GM21381 (cell line): ENCODE data around the gene SEMA5A.

Experiments
- ATAC-seq: cut with Tn5 transposase; IDR thresholded peaks from one replicate; pipeline ENCODE4 v1.9.1; 2021; ENCODE audit warnings: mild to moderate bottlenecking, moderate library complexity; ENCODE audit not compliant: unreplicated experiment

SEMA5A gene

DNA sequence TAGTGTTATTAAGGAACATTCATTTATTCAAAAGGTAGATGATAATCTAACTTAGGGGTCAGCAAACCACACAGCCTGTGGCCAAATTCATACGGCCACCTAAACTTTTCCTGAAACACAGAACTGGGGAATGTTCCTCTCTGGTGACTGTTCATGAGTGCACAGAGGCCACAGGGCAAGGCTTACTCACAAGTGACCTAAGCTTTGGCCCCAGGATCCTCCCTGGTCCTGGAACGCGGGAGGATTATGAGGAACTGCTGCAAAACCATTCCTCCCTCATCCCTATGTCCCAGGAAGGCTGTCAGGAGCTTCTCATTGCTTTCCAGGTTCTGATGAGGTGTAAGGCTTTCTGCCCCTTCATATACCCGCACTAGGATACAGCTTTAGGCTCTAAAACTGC, 397.6 kb downstream of the SEMA5A start:
- no peak for ATAC-seq

- ATAC-seq = no peak
Measured at GRCh38 chr5:9140711-9141110, 405.2 kb downstream of the SEMA5A start.

GRCh38 chr5:9140202-9140601, 405.7 kb downstream of the SEMA5A start:
- no peak for ATAC-seq

DNA sequence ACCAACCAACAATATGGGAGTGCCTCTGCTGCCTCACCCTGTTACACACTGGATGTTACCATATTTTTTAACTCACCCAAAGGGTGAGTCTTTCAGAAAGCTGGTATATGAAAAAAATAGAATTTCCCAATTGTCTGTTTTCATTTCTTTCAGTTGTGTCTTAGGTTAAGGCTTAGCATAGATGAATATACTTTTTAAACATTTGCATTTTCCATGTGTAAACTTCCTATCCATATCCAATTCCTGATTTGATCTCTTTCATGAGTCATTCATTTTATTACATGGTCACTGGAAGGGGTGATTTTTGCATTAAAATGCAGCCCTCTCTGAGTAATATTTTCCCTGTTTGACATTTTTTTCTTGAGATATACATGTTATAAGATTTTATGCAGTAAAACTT, 406.5 kb downstream of the SEMA5A start:
- no peak for ATAC-seq

DNA sequence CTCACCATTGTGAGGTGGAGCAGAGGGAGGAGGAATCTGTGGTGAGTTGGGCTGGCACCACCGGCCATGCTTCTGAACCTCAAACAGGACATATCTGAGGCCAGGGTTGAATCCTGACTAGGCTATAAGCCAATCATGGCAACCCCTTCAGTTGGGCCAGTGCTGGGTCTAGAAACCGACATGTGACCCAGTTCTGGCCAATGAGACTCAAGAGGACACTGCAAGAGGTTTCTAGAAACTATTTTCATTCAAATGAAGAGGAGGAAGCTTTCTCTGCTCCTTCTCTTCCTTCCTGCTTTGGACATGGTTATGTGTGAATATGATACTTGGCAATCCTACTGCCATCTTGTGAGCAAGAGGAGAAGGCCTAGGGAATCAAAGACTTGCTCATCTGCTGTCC, 417.7 kb downstream of the SEMA5A start:
- no peak for ATAC-seq

GRCh38 chr5:9126490-9126889, 419.4 kb downstream of the SEMA5A start:
- ATAC-seq = no peak

GRCh38 chr5:9125852-9126251, 420.0 kb downstream of the SEMA5A start:
- ATAC-seq = no peak

DNA sequence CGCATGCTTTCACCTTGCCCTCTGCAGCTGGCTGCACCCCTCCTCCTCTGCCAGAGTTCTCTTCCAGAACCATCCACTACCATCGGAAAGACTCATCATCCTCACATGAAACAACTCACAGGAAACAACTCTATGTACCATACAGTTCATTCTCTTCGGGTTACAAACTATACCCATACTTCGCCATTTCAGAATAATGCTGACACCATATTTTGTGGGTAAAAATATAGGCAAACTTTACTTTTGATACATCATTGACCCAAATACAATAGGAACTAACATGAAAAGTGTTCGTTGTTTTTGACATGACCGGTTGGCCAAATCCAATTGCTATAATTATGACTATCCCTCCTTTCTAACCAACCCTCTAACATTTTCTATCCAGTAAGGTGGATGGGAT, 421.0 kb downstream of the SEMA5A start:
- no peak for ATAC-seq

DNA sequence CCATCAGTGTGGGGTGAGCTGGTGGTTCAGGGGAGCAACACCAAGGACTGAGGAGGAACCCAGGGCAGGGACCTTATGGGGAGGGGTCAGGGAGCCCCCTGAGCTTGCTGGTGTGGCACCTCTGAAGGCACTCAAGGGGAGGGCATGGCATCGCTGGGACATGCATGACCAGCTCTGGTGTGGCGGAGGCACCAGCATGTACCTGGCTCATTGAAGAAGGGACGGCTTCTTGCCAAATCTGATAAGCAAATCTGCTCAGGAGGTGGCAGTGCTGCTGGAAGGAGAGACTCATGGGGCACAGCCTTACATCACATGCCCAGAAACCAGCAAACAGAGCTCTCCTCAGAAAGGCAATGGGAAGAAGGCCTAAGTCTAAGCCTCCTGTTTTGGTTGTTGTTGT, 421.8 kb downstream of the SEMA5A start:
- ATAC-seq = no peak

DNA sequence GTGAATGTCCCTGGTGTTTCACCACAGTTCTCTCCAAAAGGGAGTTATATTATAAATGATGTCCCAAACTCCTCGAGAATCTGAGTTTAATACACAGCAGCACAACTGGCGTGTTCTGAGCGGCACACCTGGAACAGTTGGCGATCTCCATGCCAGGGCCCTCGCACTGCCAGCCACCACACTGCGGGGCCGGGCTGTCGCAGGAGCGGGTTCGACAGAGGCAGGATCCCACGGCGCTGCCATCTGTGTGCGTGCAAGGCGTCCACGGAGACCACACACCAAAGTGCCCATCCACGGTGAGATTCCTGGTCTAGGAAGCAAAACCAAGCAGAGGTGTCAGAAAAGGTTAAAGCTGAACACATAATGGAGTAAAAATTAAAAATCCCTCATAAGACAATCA, 423.3 kb downstream of the SEMA5A start:
- ATAC-seq = no peak

- ATAC-seq = no peak
Measured at GRCh38 chr5:9121597-9121996, 424.3 kb downstream of the SEMA5A start.

GRCh38 chr5:9118852-9119251, 427.0 kb downstream of the SEMA5A start:
- ATAC-seq = no peak

DNA sequence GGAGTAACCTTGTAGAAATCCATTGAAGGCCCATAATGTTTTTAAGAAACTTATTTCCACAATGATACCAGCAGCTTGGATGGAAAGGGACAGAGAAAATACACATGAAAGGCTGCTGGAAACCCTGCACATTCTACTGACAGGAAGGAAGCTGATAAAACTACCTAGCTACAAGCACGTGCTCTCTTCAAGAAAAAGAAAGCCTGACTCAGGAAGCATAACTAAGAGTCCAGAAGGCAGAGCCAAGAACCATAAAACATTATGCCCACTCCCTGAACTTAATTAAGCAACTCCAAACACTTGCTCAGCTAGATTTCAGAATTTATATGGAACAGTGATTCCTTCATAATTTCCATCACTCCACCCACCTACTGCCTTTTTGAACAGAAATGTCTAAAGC, 430.8 kb downstream of the SEMA5A start:
- ATAC-seq = no peak

DNA sequence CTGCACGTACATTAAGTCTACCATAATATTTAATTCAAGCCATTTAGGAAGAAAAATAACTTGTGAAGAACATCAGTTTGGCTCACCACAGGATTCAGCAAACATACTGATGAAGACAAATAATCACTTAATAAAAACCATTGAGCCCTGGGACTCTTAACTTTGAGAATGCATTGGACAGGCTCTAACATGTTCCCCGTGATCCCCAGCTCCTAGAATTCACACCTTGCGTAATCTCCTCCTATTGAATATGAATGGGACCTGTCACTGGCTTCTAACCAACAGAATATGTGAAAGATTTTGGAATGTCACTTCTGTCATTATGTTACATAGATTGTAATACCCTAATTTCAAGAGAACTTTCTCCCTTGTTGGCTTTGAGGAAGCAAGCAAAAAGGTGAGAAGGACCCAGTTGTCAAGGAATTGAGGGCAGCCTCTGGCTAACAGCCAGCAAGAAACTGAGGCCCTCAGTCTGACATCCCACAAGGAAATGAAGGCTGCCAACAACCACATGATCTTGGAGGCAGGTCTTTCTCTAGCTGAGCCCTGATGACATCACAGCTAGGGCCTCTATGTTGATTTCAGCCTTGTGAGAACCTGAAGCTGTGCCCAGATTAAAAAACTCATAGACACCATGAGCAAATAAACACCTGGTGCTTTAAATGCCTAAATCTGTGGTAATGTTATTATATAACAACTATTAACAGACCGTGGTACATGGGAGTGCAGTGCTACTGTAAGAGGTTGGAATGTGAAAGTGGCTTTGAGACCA, 433.2 kb downstream of the SEMA5A start:
- no peak for ATAC-seq

DNA sequence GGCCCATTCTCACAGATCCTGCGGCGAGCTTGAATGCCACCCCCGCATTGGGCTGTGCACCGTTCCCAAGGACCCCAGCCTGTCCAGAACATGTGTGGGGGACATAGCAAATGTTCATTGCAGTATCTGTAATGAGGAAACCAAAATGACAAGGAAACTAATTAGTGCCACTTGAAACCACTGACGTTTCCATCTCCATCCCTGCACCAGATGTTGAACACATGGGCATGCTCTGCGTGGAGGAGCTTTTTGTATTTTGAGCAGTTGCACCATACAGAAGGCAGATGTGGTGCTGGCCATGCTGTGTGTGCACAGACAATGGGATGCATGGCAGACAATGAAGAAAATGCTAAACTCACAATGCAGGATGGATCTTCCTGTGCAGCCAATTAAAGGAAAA, 437.7 kb downstream of the SEMA5A start:
- ATAC-seq = no peak

DNA sequence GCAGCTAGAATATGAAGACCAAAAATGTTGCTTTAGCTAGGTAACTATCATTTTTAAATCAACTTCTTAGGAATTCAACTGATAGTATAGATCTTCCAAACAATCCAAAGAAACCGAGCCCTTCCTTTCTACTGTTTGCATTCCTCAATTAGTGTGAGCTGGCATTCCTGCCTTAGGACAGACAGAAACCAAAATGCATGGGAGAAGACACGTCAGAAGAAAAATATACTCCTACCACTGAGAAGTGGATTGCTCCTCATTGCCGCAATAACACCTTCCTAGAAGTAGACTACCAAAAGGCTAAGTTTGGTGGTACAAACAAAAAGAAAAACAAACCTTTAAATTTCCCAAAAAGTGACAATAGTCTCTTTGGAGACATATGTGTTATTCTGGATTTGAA, 440.0 kb downstream of the SEMA5A start:
- no peak for ATAC-seq

- ATAC-seq = no peak
Measured at GRCh38 chr5:9104571-9105339, 441.1 kb downstream of the SEMA5A start.

DNA sequence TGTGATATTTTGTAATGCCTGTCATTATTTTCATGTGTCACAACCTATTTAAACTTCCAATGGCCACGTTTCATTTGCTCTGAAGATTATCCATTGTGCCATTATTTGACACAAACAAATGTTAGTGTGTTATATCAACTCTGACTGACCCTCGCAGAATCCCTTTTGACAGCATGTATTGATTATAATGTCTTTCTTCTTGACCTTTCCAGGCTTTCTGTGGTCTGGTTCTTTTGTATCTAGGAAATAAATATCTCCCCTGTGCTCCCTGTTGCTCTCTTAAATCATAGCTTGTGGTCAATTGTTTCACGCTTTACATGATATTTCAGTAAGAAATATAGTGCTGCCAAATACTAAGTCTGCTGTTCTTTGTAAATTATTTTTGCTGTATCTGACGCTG, 442.6 kb downstream of the SEMA5A start:
- ATAC-seq = no peak

DNA sequence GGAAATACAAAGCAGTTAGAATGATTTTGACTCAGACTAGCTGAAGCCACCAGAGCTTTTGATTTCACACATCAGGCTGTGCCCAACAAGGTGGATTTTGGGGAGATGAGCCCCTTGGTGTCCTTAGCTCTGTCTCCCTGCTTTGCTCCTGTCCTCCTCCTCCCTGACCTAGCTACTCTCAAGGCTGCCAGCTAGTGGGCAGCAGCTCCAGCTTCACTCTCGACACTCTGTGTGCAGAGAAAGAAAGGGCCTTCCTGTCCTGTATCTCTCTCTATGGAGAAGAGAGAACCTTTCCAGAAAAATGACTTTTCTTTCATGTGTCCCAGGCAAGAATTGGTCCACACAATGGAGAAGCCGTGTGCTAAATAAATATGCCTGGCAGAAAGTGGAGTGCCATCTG, 446.2 kb downstream of the SEMA5A start:
- ATAC-seq = no peak

- no peak for ATAC-seq
Measured at GRCh38 chr5:9098990-9099389, 446.9 kb downstream of the SEMA5A start.

GRCh38 chr5:9094582-9094981, 451.3 kb downstream of the SEMA5A start:
- ATAC-seq = no peak

- no peak for ATAC-seq
Measured at GRCh38 chr5:9091896-9092662, 453.8 kb downstream of the SEMA5A start.
